IPS-20b (cell line): ENCODE results near the gene METTL14.
"Not testable (repeated sequence)": the region's sequence is repeated elsewhere in the genome, so short reads cannot be mapped to it uniquely, and the experiment has no call there.

Experiments used
- H3K27ac ChIP-seq: one replicate; pipeline ENCODE4 v1.5.1; 2013; ENCODE audit warnings: low read length
- H3K27me3 ChIP-seq: 2 replicates; pipeline ENCODE4 v1.6.1; 2013; ENCODE audit warnings: mild to moderate bottlenecking, low read length, inconsistent platforms; ENCODE audit not compliant: insufficient read depth
- H3K36me3 ChIP-seq: 2 replicates; pipeline ENCODE4 v1.6.1; 2013; ENCODE audit warnings: low read depth, mild to moderate bottlenecking, inconsistent platforms, low read length, moderate library complexity; ENCODE audit not compliant: insufficient read depth
- H3K4me1 ChIP-seq: 2 replicates; pipeline ENCODE4 v1.6.1; 2013; ENCODE audit warnings: mild to moderate bottlenecking, control low read depth, inconsistent platforms, low read length, moderate library complexity; ENCODE audit not compliant: insufficient read depth
- H3K4me3 ChIP-seq: 2 replicates; pipeline ENCODE4 v1.5.1; 2013; ENCODE audit warnings: mild to moderate bottlenecking, low read length, inconsistent platforms
- H3K9ac ChIP-seq: 2 replicates; pipeline ENCODE4 v1.6.1; 2013; ENCODE audit warnings: low read depth, mild to moderate bottlenecking, inconsistent platforms, low read length, moderate library complexity
- H3K9me3 ChIP-seq: 2 replicates; pipeline ENCODE4 v1.6.1; 2013; ENCODE audit warnings: mild to moderate bottlenecking, low read depth, low read length, inconsistent platforms; ENCODE audit not compliant: insufficient read depth

The METTL14 gene

GRCh38 chr4:118684873-118685811, at the start of gene METTL14:
Gene METTL14 (plus strand): TSS chr4:118685392. CDS start chr4:118685535, 143 bp downstream.
- Histone ChIP-seq H3K27me3 (no peaks in the 10 kb centered on the region), H3K4me1 (peaks cover 6% of the 10 kb centered on the region; the same call in 1 of the 2 replicates), H3K27ac (peak within 1 kb of the TSS; percentile 82), H3K9me3 (no peaks in the 10 kb centered on the region), H3K9ac (peak within 1 kb of the TSS; percentile 89), H3K4me3 (peak within 1 kb of the TSS; percentile 96), H3K36me3 (peaks cover 21% of the 10 kb centered on the region)

- H3K4me1 ChIP-seq, H3K27ac ChIP-seq, H3K9me3 ChIP-seq, H3K27me3 ChIP-seq, H3K4me3 ChIP-seq, H3K36me3 ChIP-seq, H3K9ac ChIP-seq: not testable (repeated sequence)
Observed at GRCh38 chr4:118636126-118636525, 49.1 kb upstream of the METTL14 start.

GRCh38 chr4:118664665-118665064, 20.5 kb upstream of the METTL14 start:
- not testable (repeated sequence) for H3K4me1 ChIP-seq, H3K4me3 ChIP-seq, H3K27ac ChIP-seq, H3K9ac ChIP-seq, H3K9me3 ChIP-seq, H3K27me3 ChIP-seq, H3K36me3 ChIP-seq

- H3K27ac ChIP-seq, H3K4me1 ChIP-seq, H3K4me3 ChIP-seq, H3K9me3 ChIP-seq, H3K36me3 ChIP-seq, H3K9ac ChIP-seq, H3K27me3 ChIP-seq: not testable (repeated sequence)
Observed at GRCh38 chr4:118669220-118669619, 16.0 kb upstream of the METTL14 start.

- not testable (repeated sequence) for H3K27ac ChIP-seq, H3K36me3 ChIP-seq, H3K27me3 ChIP-seq, H3K4me1 ChIP-seq, H3K9ac ChIP-seq, H3K4me3 ChIP-seq, H3K9me3 ChIP-seq
Observed at GRCh38 chr4:118670968-118671367, 14.2 kb upstream of the METTL14 start.

- H3K9ac ChIP-seq, result no peak overlapping the region
- no peak overlapping the region for H3K4me3 ChIP-seq
- no peaks in the 10 kb centered on the region for H3K9me3 ChIP-seq
Observed at GRCh38 chr4:118676128-118676527, 9.1 kb upstream of the METTL14 start.

GRCh38 chr4:118680808-118681207, 4.4 kb upstream of the METTL14 start:
- Histone ChIP-seq H3K27ac (no peak overlapping the region), H3K36me3 (no peaks in the 10 kb centered on the region), H3K9ac (no peak overlapping the region), H3K4me3 (no peak overlapping the region), H3K4me1 (peaks cover 2% of the 10 kb centered on the region; the same call in 1 of the 2 replicates), H3K27me3 (no peaks in the 10 kb centered on the region), H3K9me3 (no peaks in the 10 kb centered on the region)

More at GRCh38 chr4:118676128-118676527, 9.1 kb upstream of the METTL14 start:
- H3K27me3 ChIP-seq, result no peaks in the 10 kb centered on the region
- H3K36me3 ChIP-seq, result no peaks in the 10 kb centered on the region
- H3K27ac ChIP-seq, result no peak overlapping the region
- no peaks in the 10 kb centered on the region for H3K4me1 ChIP-seq

- Histone ChIP-seq H3K9ac (no peak overlapping the region), H3K27ac (no peak overlapping the region), H3K27me3 (no peaks in the 10 kb centered on the region), H3K9me3 (no peaks in the 10 kb centered on the region), H3K4me1 (peaks cover 6% of the 10 kb centered on the region; the same call in 1 of the 2 replicates), H3K36me3 (peaks cover 6% of the 10 kb centered on the region; the same call in 1 of the 2 replicates), H3K4me3 (no peak overlapping the region)
Observed at GRCh38 chr4:118682928-118683327, 2.3 kb upstream of the METTL14 start.

GRCh38 chr4:118683513-118683912, 1.7 kb upstream of the METTL14 start:
- no peak overlapping the region for H3K4me3 ChIP-seq
- peaks cover 6% of the 10 kb centered on the region; the same call in 1 of the 2 replicates for H3K4me1 ChIP-seq
- peaks cover 10% of the 10 kb centered on the region; the same call in 1 of the 2 replicates for H3K36me3 ChIP-seq
- no peak overlapping the region for H3K9ac ChIP-seq
- H3K27me3 ChIP-seq, result no peaks in the 10 kb centered on the region
- H3K9me3 ChIP-seq, result no peaks in the 10 kb centered on the region
- H3K27ac ChIP-seq, result no peak overlapping the region

- no peak overlapping the region for H3K27ac ChIP-seq
- H3K9me3 ChIP-seq, result no peaks in the 10 kb centered on the region
- no peaks in the 10 kb centered on the region for H3K4me1 ChIP-seq
- no peak overlapping the region for H3K9ac ChIP-seq
- no peak overlapping the region for H3K4me3 ChIP-seq
- H3K36me3 ChIP-seq, result peaks cover 91% of the 10 kb centered on the region
- no peaks in the 10 kb centered on the region for H3K27me3 ChIP-seq
Observed at GRCh38 chr4:118703118-118703517, 17.9 kb downstream of the METTL14 start.

GRCh38 chr4:118711052-118711451, 25.9 kb downstream of the METTL14 start:
- Histone ChIP-seq H3K27me3 (no peaks in the 10 kb centered on the region), H3K4me3 (no peak overlapping the region), H3K36me3 (peaks cover 76% of the 10 kb centered on the region), H3K9me3 (no peaks in the 10 kb centered on the region), H3K9ac (no peak overlapping the region), H3K4me1 (no peaks in the 10 kb centered on the region), H3K27ac (no peak overlapping the region)

GRCh38 chr4:118712872-118713271, 27.7 kb downstream of the METTL14 start:
- no peaks in the 10 kb centered on the region for H3K4me1 ChIP-seq
- H3K27me3 ChIP-seq, result no peaks in the 10 kb centered on the region
- H3K36me3 ChIP-seq, result peaks cover 60% of the 10 kb centered on the region
- H3K27ac ChIP-seq, result no peak overlapping the region
- no peak overlapping the region for H3K9ac ChIP-seq
- H3K4me3 ChIP-seq, result no peak overlapping the region
- H3K9me3 ChIP-seq, result no peaks in the 10 kb centered on the region
